Brain microvascular endothelial cell (primary cell): Measurements from ENCODE around the gene PPP2R5D.
A peak's percentile ranks its signal among the peaks of the same experiment; 100 is the strongest.

Experiments used
- DNase-seq: peaks from one replicate; pipeline ENCODE4 v3.0.0-alpha.2; 2020
- H3K27ac ChIP-seq: fragments of 250-450 bp; sonication (Bioruptor Pico); 2 replicates; pipeline ENCODE4 v1.5.1; 2020; ENCODE audit warnings: mild to moderate bottlenecking, moderate library complexity
- H3K27me3 ChIP-seq: fragments of 250-450 bp; sonication (Bioruptor Pico); replicated peaks from 2 replicates; pipeline ENCODE4 v1.5.1; 2020; ENCODE audit warnings: mild to moderate bottlenecking
- H3K36me3 ChIP-seq: fragments of 250-450 bp; sonication (Bioruptor Pico); replicated peaks from 2 replicates; pipeline ENCODE4 v1.5.1; 2020; ENCODE audit warnings: mild to moderate bottlenecking
- H3K4me3 ChIP-seq: 2 replicates; pipeline ENCODE4 v1.5.1; 2011; ENCODE audit warnings: low read depth, mild to moderate bottlenecking, control low read depth, low read length, moderate library complexity
- in situ Hi-C: cut with HindIII; loops from 2 replicates; pipeline ENCODE4 v1.10.0; 2017; ENCODE audit warnings: low sequenced_read_pairs, low pct_ligation_motif_present
- TF ChIP-seq, protein P1 (sequence below): IDR thresholded peaks from 2 replicates; pipeline ENCODE4 v1.5.1; 2011; ENCODE audit warnings: low read depth, mild to moderate bottlenecking, moderate library complexity, low read length, control low read depth, inconsistent platforms; ENCODE audit errors: missing control alignments

Gene PPP2R5D

DNA sequence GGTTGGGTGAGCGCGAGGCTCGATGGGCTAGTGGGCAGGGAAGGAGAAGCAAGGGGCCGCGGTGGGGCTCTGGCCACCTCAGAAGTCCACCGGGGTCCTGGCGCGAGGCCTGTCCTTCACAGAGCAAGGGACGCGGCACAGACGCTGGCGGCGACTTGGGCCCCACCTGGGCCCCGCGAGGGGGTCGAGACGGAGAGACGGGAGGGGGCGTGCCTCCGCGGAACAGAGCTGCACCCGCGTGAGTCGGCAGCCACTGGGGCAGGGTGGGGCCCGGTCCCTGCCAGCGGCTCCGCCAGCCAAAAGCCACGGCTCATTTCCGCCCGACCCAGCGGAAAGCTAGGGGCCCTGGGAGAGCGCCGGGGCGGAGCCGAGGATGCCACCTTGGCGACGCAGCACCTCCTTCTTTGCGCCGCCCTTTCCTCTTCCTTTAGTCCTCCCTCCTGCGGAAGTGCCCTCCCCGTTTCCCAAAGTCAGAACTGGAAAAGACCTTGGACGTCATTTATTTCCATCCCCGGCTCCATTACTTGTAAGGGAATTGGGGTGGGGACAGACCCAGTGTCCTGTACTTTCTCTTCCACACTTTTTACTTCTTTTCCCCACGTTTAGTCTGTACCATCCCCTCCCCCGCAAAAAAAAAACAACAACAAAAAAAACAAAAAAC, 69.3 kb downstream of the PPP2R5D start, which contains the start of gene CUL7:
Gene CUL7 (minus strand): TSS at position 307 of the 661 bp plus-strand sequence. CDS start 1,063 bp downstream, outside the sequence.
- in situ Hi-C loops, result no loop called here
- Histone ChIP-seq H3K27ac (peak within 1 kb of the TSS; percentile 94), H3K27me3 (no peaks in the 10 kb centered on the region), H3K36me3 (peaks cover 21% of the 10 kb centered on the region), H3K4me3 (peak within 1 kb of the TSS; percentile 85)
- peak; percentile 84 for DNase-seq
- TF ChIP-seq, protein P1, sequence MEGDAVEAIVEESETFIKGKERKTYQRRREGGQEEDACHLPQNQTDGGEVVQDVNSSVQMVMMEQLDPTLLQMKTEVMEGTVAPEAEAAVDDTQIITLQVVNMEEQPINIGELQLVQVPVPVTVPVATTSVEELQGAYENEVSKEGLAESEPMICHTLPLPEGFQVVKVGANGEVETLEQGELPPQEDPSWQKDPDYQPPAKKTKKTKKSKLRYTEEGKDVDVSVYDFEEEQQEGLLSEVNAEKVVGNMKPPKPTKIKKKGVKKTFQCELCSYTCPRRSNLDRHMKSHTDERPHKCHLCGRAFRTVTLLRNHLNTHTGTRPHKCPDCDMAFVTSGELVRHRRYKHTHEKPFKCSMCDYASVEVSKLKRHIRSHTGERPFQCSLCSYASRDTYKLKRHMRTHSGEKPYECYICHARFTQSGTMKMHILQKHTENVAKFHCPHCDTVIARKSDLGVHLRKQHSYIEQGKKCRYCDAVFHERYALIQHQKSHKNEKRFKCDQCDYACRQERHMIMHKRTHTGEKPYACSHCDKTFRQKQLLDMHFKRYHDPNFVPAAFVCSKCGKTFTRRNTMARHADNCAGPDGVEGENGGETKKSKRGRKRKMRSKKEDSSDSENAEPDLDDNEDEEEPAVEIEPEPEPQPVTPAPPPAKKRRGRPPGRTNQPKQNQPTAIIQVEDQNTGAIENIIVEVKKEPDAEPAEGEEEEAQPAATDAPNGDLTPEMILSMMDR, result no peak

DNA sequence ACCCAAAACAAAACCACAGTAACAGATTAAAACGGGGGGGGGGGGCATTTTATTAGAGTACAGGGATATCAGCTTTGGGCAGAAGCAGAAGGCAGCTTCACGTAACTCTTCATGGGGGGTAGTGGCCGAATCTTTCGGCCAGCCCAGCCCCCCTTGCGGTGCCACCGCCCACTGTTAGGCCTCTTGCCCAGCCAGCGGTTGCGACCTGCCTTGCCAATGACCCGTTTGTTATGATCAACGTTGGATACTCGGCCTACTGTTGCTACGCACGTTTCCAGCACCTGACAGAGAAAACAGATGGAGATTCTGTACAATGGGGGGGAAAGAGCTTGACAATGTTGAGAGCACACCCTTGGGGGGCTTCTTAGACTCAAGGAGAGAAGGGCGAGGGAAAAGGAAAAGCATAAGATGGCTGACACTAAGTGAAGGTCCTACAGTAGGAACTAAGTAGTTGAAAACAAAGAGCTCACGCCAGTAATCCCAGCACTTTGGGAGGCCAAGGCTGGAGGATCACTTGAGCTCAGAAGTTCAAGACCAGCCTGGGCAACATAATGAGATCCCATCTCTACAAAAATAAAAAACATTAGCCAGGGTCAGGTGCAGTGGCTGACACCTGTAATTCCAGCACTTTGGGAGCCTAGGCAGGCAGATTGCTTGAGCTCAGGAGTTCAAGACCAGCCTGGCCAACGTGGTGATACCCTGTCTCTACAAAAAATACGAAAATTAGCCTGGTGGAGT, 70.0 kb downstream of the PPP2R5D start:
- DNase-seq, result no peak
- H3K27me3 ChIP-seq, result no peaks in the 10 kb centered on the region
- H3K27ac ChIP-seq, result peak overlapping the region; percentile 94
- TF ChIP-seq, protein P1, result no peak
- peaks cover 16% of the 10 kb centered on the region for H3K36me3 ChIP-seq
- in situ Hi-C loops, result no loop called here
- H3K4me3 ChIP-seq, result peak overlapping the region; percentile 85

DNA sequence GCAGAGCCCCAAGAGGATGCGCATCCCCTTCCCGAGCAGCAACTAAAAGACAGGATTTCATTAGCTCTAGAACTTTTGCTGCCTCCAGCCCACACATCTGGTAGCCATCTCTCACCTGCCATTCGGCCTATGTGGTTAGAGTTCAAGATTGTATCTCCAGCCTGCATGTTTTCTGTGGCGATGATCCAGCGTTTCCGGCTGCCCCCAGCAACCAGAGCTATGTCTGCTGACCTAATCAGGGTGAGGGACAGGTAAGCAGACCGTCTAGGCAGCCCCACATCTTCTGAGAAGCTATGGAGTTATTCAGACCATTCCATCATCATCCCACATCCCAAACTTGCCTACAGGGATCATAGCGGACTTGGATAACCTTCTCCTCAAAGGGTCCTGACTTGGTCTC, 71.6 kb downstream of the PPP2R5D start:
- H3K36me3 ChIP-seq, result peaks cover 6% of the 10 kb centered on the region
- in situ Hi-C loops, result no loop called here
- no peak overlapping the region for H3K4me3 ChIP-seq
- no peaks in the 10 kb centered on the region for H3K27me3 ChIP-seq
- TF ChIP-seq, protein P1, result no peak
- no peak overlapping the region for H3K27ac ChIP-seq
- no peak for DNase-seq

DNA sequence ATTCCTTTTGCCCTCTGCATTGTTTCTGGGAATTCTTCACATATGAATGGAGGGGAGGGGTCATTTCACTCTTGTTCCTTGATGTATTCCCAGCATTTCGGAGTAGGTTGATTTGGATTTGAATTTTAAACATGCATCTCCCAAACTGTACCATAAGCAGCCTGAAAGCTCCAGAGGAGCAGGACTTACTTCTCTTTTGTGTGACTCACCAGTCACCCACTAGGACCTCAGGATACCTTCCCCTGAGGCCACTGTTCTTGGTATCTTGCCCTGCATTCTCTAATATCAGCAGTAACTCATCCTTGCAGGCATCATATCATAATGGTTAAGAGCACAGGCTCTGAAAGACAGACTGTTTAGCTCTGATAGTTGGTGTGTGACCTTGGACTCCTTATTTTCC, 74.2 kb downstream of the PPP2R5D start:
- Histone ChIP-seq H3K27ac (no peak overlapping the region), H3K27me3 (no peaks in the 10 kb centered on the region), H3K4me3 (peak overlapping the region; percentile 82), H3K36me3 (peaks cover 6% of the 10 kb centered on the region)
- in situ Hi-C loops, result no loop called here
- TF ChIP-seq, protein P1, result no peak
- no peak for DNase-seq

DNA sequence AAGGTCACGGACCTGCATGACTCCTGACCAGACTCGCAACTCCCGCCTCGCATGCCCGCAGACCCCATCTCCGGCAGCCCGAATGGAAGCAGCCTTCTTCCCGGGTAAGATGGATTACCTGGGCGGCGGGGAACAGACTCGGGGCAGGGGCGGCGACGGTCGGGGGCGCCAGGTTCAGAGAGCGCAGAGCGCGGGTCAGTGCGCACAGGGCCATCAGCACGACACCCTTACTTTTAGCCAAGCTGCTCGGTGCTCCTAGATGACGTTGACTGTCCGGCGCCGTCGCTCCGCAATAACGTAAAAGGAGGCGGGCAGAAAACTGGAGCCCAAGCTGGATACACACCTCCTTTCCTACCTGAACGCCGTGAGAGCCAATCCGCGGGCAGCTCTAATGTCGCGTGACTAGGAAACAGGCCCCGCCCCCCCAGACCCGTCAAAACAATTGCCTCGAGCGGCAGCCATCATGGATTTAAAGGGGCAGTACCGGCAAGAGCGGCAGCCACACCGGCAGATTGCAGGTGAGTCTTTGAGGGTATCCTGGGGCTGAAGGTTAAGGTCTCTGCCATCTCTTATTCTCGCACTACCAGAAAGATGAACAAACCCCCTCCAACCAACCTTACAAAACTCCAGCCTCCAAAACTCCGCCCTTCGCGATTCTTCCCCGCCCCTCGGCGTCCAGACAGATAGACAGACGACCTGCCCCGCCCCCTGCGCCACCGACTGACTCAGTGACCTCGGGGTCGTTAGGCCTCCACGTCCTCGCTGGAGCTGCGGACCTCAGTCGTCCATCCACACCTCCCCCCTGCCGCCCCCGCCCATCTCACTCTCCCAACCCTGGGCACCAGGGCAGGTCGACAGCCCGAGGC, 75.0 kb downstream of the PPP2R5D start, which contains the start of the genes KLC4 and MRPL2:
Gene KLC4 (plus strand): TSS at position 464 of the 866 bp plus-strand sequence. CDS start 1,705 bp downstream, outside the sequence.
Gene MRPL2 (minus strand): TSS at position 267 of the 866 bp plus-strand sequence. CDS start 53 bp downstream, at position 214.
- TF ChIP-seq, protein P1, result no peak
- H3K36me3 ChIP-seq, result peaks cover 6% of the 10 kb centered on the region
- DNase-seq, result peak; percentile 99
- H3K27ac ChIP-seq, result peak within 1 kb of the TSS; percentile 90
- in situ Hi-C loops, result no loop called here
- H3K4me3 ChIP-seq, result peak within 1 kb of the TSS; percentile 82
- H3K27me3 ChIP-seq, result no peaks in the 10 kb centered on the region
